CD14-positive monocyte (primary cell): ENCODE results near the gene VAV2. TPM values are rescaled to one million over a fixed set of nuclear protein-coding genes. Genes with fewer than 3 reads are reported as not detected.

Source experiments
- DNase-seq, 3 donors: peaks; one replicate each; pipeline ENCODE4 v3.0.0-alpha.2; 2011 to 2022
- H2AFZ ChIP-seq: 2 replicates; pipeline ENCODE4 v1.6.0; 2012; ENCODE audit warnings: mild to moderate bottlenecking, low read depth, low read length, inconsistent platforms; ENCODE audit not compliant: insufficient read depth, poor library complexity, severe bottlenecking
- H3K27ac ChIP-seq, 2 donors: 1 replicate in 1 of 2; 2 replicates in 1 of 2; pipeline ENCODE4 v1.5.1; 2012 to 2013; ENCODE audit warnings: low read length in 2 of 2, control low read depth in 1 of 2, inconsistent platforms in 1 of 2, low read depth in 1 of 2, mild to moderate bottlenecking in 1 of 2
- H3K27me3 ChIP-seq, 2 donors: one replicate each; pipeline versions ENCODE4 v1.6.0 to v1.6.1; 2011 to 2013; ENCODE audit warnings: low read length in 2 of 2; ENCODE audit not compliant: control insufficient read depth in 2 of 2, insufficient read depth in 2 of 2
- H3K36me3 ChIP-seq, 2 donors: replicated peaks in 1 of 2; 1 replicate in 1 of 2; 2 replicates in 1 of 2; pipeline versions ENCODE4 v1.5.1 to v1.6.1; 2012 to 2013; ENCODE audit warnings: low read length in 2 of 2, control low read depth in 1 of 2, inconsistent platforms in 1 of 2, mild to moderate bottlenecking in 1 of 2; ENCODE audit not compliant: insufficient read depth in 2 of 2, control insufficient read depth in 1 of 2
- H3K4me1 ChIP-seq, 2 donors: 1 replicate in 1 of 2; 2 replicates in 1 of 2; pipeline versions ENCODE4 v1.5.1 to v1.6.1; 2012 to 2013; ENCODE audit warnings: low read length in 2 of 2, control low read depth in 1 of 2, inconsistent platforms in 1 of 2, mild to moderate bottlenecking in 1 of 2, moderate library complexity in 1 of 2; ENCODE audit not compliant: insufficient read depth in 2 of 2, control insufficient read depth in 1 of 2
- H3K4me2 ChIP-seq: replicated peaks from 2 replicates; pipeline ENCODE3; 2012; ENCODE audit warnings: low read length, moderate library complexity, mild to moderate bottlenecking; ENCODE audit not compliant: poor library complexity, severe bottlenecking; ENCODE audit errors: extremely low read depth
- H3K4me3 ChIP-seq, 3 experiments: fragments of 200-600 bp in 1 of 3; sonication (generic) in 1 of 3; replicated peaks in 1 of 3; 1 replicate in 2 of 3; 2 replicates in 1 of 3; pipeline ENCODE4 v1.5.1; 2011 to 2013; ENCODE audit warnings: low read length in 3 of 3, mild to moderate bottlenecking in 3 of 3, control low read depth in 2 of 3, low read depth in 2 of 3, inconsistent platforms in 1 of 3, moderate library complexity in 1 of 3
- H3K79me2 ChIP-seq: 2 replicates; pipeline ENCODE4 v1.6.0; 2012; ENCODE audit warnings: mild to moderate bottlenecking, control low read depth, inconsistent platforms, low read length, moderate library complexity; ENCODE audit not compliant: insufficient read depth
- H3K9ac ChIP-seq: 2 replicates; pipeline ENCODE4 v1.6.0; 2017; ENCODE audit warnings: low read length, mild to moderate bottlenecking; ENCODE audit not compliant: insufficient read depth, poor library complexity, severe bottlenecking
- H3K9me3 ChIP-seq, 2 donors: replicated peaks in 1 of 2; 1 replicate in 1 of 2; 2 replicates in 1 of 2; pipeline versions ENCODE4 v1.5.1 to v1.6.1; 2012 to 2013; ENCODE audit warnings: low read length in 2 of 2, control low read depth in 1 of 2; ENCODE audit not compliant: control insufficient read depth in 1 of 2, insufficient read depth in 1 of 2
- H4K20me1 ChIP-seq: 2 replicates; pipeline ENCODE4 v1.6.0; 2012; ENCODE audit warnings: mild to moderate bottlenecking, low read length, control low read depth, moderate library complexity; ENCODE audit not compliant: insufficient read depth
- H3K27ac Mint-ChIP-seq, 7 donors: one replicate each; pipeline ENCODE4 v1.8.0; 2020; ENCODE audit warnings: mild to moderate bottlenecking in 7 of 7, mixed read lengths in 7 of 7, moderate library complexity in 6 of 7, inconsistent platforms in 2 of 7
- H3K27me3 Mint-ChIP-seq, 3 donors: one replicate each; pipeline ENCODE4 v1.8.0; 2021 to 2022; ENCODE audit warnings: low read depth in 3 of 3, mild to moderate bottlenecking in 3 of 3, mixed read lengths in 3 of 3, moderate library complexity in 3 of 3, inconsistent platforms in 1 of 3
- H3K36me3 Mint-ChIP-seq, 2 donors: one replicate each; pipeline ENCODE4 v1.8.0; 2020; ENCODE audit warnings: mixed read lengths in 2 of 2, inconsistent platforms in 1 of 2, mild to moderate bottlenecking in 1 of 2
- H3K4me1 Mint-ChIP-seq: one replicate; pipeline ENCODE4 v1.8.0; 2020; ENCODE audit warnings: mild to moderate bottlenecking, mixed read lengths
- H3K4me3 Mint-ChIP-seq, 2 donors: one replicate each; pipeline ENCODE4 v1.8.0; 2020; ENCODE audit warnings: mild to moderate bottlenecking in 2 of 2, mixed read lengths in 2 of 2, moderate library complexity in 1 of 2
- H3K9me3 Mint-ChIP-seq, 7 donors: one replicate each; pipeline ENCODE4 v1.8.0; 2020 to 2022; ENCODE audit warnings: mixed read lengths in 7 of 7, mild to moderate bottlenecking in 6 of 7, moderate library complexity in 6 of 7, inconsistent platforms in 2 of 7
- CTCF ChIP-seq: fragments of 200-600 bp; IDR thresholded peaks from one replicate; pipeline ENCODE4 v1.8.0; 2022; ENCODE audit warnings: antibody characterized with exemption, mild to moderate bottlenecking
- WGBS: methylation state at CpG from one replicate; pipeline ENCODE4 v1.1.5; 2013; ENCODE audit warnings: missing lambda C conversion rate; ENCODE audit not compliant: insufficient coverage; 5-methylcytosine and 5-hydroxymethylcytosine counted together
- intact Hi-C, 2 donors: fragments of 100-400 bp; cut with micrococcal nuclease; formaldehyde crosslinking; loops; one replicate each; pipeline versions ENCODE4 v1.15.0 to v1.15.1; 2023
- polyA plus RNA-seq, 3 donors: library from polyadenylated mRNA; depleted of rRNA in 1 of 3; unstranded in 2 of 3; stranded (reverse) in 1 of 3; fragments of 300-500 nt in 2 of 3; fragments of >200 nt in 1 of 3; fragmentation: Illumina TruSeq in 2 of 3; gene quantifications; 1 replicate in 2 of 3; 2 replicates in 1 of 3; pipeline ENCODE4 v1.2.3, GENCODE V29; 2012 to 2021

VAV2 gene
- polyA plus RNA-seq, 3 donors: 2.3 to 13.6 (median 2.3) TPM

GRCh38 chr9:133917375-133917774 lies 74.7 kb downstream of the VAV2 start:
- H3K9ac ChIP-seq: no peak overlapping the region
- H2AFZ ChIP-seq: no peak overlapping the region
- H3K27ac Mint-ChIP-seq: peak overlapping the region in 2 of 7 donors; percentile 28 to 33
- peaks cover 5 to 11% (median 10%) of the 10 kb centered on the region in 3 donors for H3K27me3 Mint-ChIP-seq
- no peak for TF ChIP-seq CTCF
- intact Hi-C loops: no loop called here
- H3K4me1 ChIP-seq: peaks cover 0 to 7% of the 10 kb centered on the region in 2 donors
- H3K79me2 ChIP-seq: peaks cover 4% of the 10 kb centered on the region
- no peak overlapping the region for H3K4me2 ChIP-seq
- no peak overlapping the region for H3K27ac ChIP-seq
- peaks cover 3 to 15% of the 10 kb centered on the region in 2 donors for H3K36me3 Mint-ChIP-seq
- peaks cover 0 to 2% (median 0%) of the 10 kb centered on the region in 7 donors for H3K9me3 Mint-ChIP-seq
- peaks cover 86% of the 10 kb centered on the region for H4K20me1 ChIP-seq
- H3K9me3 ChIP-seq: no peaks in the 10 kb centered on the region
- DNase-seq: no peak
- H3K4me3 Mint-ChIP-seq: no peak overlapping the region
- peaks cover 17% of the 10 kb centered on the region for H3K4me1 Mint-ChIP-seq
- 100% methylated on average over 3 of the region's 5 CpGs for WGBS
- H3K27me3 ChIP-seq: no peaks in the 10 kb centered on the region
- H3K4me3 ChIP-seq: no peak overlapping the region
- H3K36me3 ChIP-seq: no peaks in the 10 kb centered on the region

GRCh38 chr9:133916159-133916541 lies 76.0 kb downstream of the VAV2 start:
- WGBS: 88% methylated on average over 13 of the region's 16 CpGs
- Histone ChIP-seq H3K27me3 (no peaks in the 10 kb centered on the region), H3K36me3 (no peaks in the 10 kb centered on the region), H3K4me2 (no peak overlapping the region), H4K20me1 (peaks cover 85% of the 10 kb centered on the region), H3K9me3 (no peaks in the 10 kb centered on the region), H3K79me2 (peaks cover 4% of the 10 kb centered on the region), H3K9ac (no peak overlapping the region), H3K27ac (no peak overlapping the region), H3K4me1 (peaks cover 0 to 7% of the 10 kb centered on the region in 2 donors), H3K4me3 (no peak overlapping the region), H2AFZ (no peak overlapping the region)
- intact Hi-C loops: no loop called here
- Mint-ChIP-seq H3K27me3 (peaks cover 5 to 11% (median 11%) of the 10 kb centered on the region in 3 donors), H3K36me3 (peaks cover 3 to 11% of the 10 kb centered on the region in 2 donors), H3K4me3 (peak overlapping the region in 1 of 2 donors; percentile 21), H3K4me1 (peaks cover 17% of the 10 kb centered on the region), H3K27ac (no peak overlapping the region), H3K9me3 (peaks cover 0 to 2% (median 0%) of the 10 kb centered on the region in 7 donors)
- no peak for TF ChIP-seq CTCF
- DNase-seq: no peak
